ENCODE results near the gene PPP2R2B. TPM values are rescaled to one million over a fixed set of nuclear protein-coding genes. Genes with fewer than 3 reads are reported as not detected.

Gene PPP2R2B
- total RNA-seq, 4 donors from 2014 or later: 1.2 to 2.9 (median 1.9) TPM

DNA sequence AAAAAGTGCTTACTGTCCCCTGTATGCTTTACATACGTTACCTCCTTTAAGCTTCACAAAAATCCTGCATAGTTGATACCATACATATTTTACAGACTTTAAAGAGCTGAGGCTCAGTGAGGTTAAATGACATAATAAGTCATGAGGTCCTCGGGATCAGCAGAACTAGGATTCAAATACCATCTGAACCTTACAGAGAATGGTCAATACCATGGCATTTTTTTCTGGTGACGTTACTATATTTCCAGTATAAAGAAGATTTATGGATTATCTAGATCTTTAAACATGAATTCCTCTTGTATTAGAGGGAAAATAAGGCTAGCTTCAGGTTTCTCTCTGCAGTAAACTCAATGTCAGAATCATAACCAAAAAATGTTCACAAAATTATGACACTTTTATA, 208.9 kb downstream of the PPP2R2B start:
- H3K36me3 ChIP-seq: no peaks in the 10 kb centered on the region

GRCh38 chr5:146667633-146668272, 210.8 kb downstream of the PPP2R2B start:
- DNase-seq: no peak

More for the DNA sequence above, 208.9 kb downstream of the PPP2R2B start:
- TF ChIP-seq CTCF (IDR thresholded peaks at IDR 0.05) (no peak), POLR2A (IDR thresholded peaks at IDR 0.05) (no peak)
- Histone ChIP-seq H3K27me3 (no peaks in the 10 kb centered on the region), H3K4me3 (no peak overlapping the region), H3K27ac (no peak overlapping the region), H3K4me1 (no peaks in the 10 kb centered on the region), H3K9me3 (no peaks in the 10 kb centered on the region)
- DNase-seq: no peak

GRCh38 chr5:146662229-146662628, 216.3 kb downstream of the PPP2R2B start:
- DNase-seq: no peak

More at GRCh38 chr5:146667633-146668272, 210.8 kb downstream of the PPP2R2B start:
- H3K4me1 ChIP-seq: no peaks in the 10 kb centered on the region
- H3K4me3 ChIP-seq: no peak overlapping the region
- no peaks in the 10 kb centered on the region for H3K36me3 ChIP-seq
- no peaks in the 10 kb centered on the region for H3K9me3 ChIP-seq
- no peak overlapping the region for H3K27ac ChIP-seq
- TF ChIP-seq POLR2A (IDR thresholded peaks at IDR 0.05) (no peak), CTCF (IDR thresholded peaks at IDR 0.05) (no peak)
- H3K27me3 ChIP-seq: no peaks in the 10 kb centered on the region

GRCh38 chr5:146660376-146660960, 218.1 kb downstream of the PPP2R2B start:
- Histone ChIP-seq H3K9me3 (no peaks in the 10 kb centered on the region), H3K27me3 (no peaks in the 10 kb centered on the region), H3K27ac (no peak overlapping the region), H3K4me3 (no peak overlapping the region), H3K36me3 (no peaks in the 10 kb centered on the region), H3K4me1 (no peaks in the 10 kb centered on the region)
- no peak for TF ChIP-seq CTCF (IDR thresholded peaks at IDR 0.05)
- TF ChIP-seq POLR2A (IDR thresholded peaks at IDR 0.05): no peak
- DNase-seq: no peak

More at GRCh38 chr5:146662229-146662628, 216.3 kb downstream of the PPP2R2B start:
- Histone ChIP-seq H3K27ac (no peak overlapping the region), H3K9me3 (no peaks in the 10 kb centered on the region), H3K36me3 (no peaks in the 10 kb centered on the region), H3K4me3 (no peak overlapping the region), H3K4me1 (no peaks in the 10 kb centered on the region), H3K27me3 (no peaks in the 10 kb centered on the region)
- TF ChIP-seq POLR2A (IDR thresholded peaks at IDR 0.05) (no peak), CTCF (IDR thresholded peaks at IDR 0.05) (peak in 5 of 6 experiments; percentile 29 to 62 (median 55))

DNA sequence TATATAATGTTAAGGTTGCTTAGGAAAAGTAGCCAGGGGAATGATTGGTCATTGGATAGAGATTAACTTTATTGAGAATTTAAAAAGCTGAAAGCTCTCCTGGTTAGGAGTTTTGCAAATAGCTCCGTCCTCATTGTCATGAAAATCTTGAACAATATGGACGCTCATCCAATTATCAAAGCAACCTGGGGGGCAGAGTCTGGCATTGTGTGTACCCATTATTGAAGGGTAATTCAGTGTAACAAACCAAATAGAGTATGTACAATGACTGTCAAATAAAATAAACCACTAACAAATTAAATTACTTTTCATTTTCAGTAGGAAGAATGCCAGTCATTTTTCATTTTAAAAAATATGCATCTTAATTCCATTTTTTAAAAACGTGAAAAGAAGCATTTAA, 218.6 kb downstream of the PPP2R2B start:
- Histone ChIP-seq H3K36me3 (no peaks in the 10 kb centered on the region), H3K4me3 (no peak overlapping the region), H3K27me3 (no peaks in the 10 kb centered on the region), H3K4me1 (no peaks in the 10 kb centered on the region), H3K27ac (no peak overlapping the region), H3K9me3 (no peaks in the 10 kb centered on the region)
- no peak for DNase-seq
- TF ChIP-seq CTCF (IDR thresholded peaks at IDR 0.05): no peak
- TF ChIP-seq POLR2A (IDR thresholded peaks at IDR 0.05): no peak

Measured in Peyer's patch (tissue), 4 donors.